Keratinocyte (primary cell): ENCODE data around the gene GAB2. TPM values are rescaled to one million over a fixed set of nuclear protein-coding genes. Genes with fewer than 3 reads are reported as not detected.

ENCODE experiments used
- DNase-seq: peaks from one replicate; pipeline ENCODE4 v3.0.0-alpha.2; 2011; ENCODE audit warnings: low read depth, missing footprints, low spot score
- FAIRE-seq: peaks from 2 replicates; lab custom pipeline; 2011; peaks lifted over from hg19 to GRCh38; lab: Jason Lieb, UNC
- H2AFZ ChIP-seq: 2 replicates; pipeline ENCODE4 v1.6.0; 2012; ENCODE audit warnings: low read length, control low read depth, inconsistent platforms; ENCODE audit not compliant: control insufficient read depth
- H3K27ac ChIP-seq: 2 replicates; pipeline ENCODE4 v1.5.1; 2011; ENCODE audit warnings: low read length; ENCODE audit not compliant: control insufficient read depth, insufficient read depth
- H3K27me3 ChIP-seq: 3 replicates; pipeline ENCODE4 v1.6.0; 2011; ENCODE audit warnings: low read length; ENCODE audit not compliant: control insufficient read depth, insufficient read depth; ENCODE audit errors: extremely low read depth
- H3K36me3 ChIP-seq, 2 experiments: 2 replicates in 1 of 2; 3 replicates in 1 of 2; pipeline ENCODE4 v1.5.1; 2011; ENCODE audit warnings: low read length in 2 of 2, mild to moderate bottlenecking in 1 of 2; ENCODE audit not compliant: control insufficient read depth in 2 of 2, insufficient read depth in 2 of 2; ENCODE audit errors: extremely low read depth in 1 of 2
- H3K4me1 ChIP-seq: 3 replicates; pipeline ENCODE4 v1.5.1; 2011; ENCODE audit warnings: low read length; ENCODE audit not compliant: control insufficient read depth, insufficient read depth; ENCODE audit errors: extremely low read depth
- H3K4me2 ChIP-seq: 3 replicates; pipeline ENCODE4 v1.6.0; 2011; ENCODE audit warnings: low read depth, low read length; ENCODE audit not compliant: control insufficient read depth, insufficient read depth; ENCODE audit errors: extremely low read depth
- H3K4me3 ChIP-seq, 3 experiments: fragments of 200-600 bp in 1 of 3; sonication (generic) in 1 of 3; 2 replicates in 2 of 3; 3 replicates in 1 of 3; pipeline ENCODE4 v1.5.1; 2011 to 2016; ENCODE audit warnings: low read length in 3 of 3, mild to moderate bottlenecking in 3 of 3, control low read depth in 2 of 3, inconsistent platforms in 1 of 3, low read depth in 1 of 3, mixed read lengths in 1 of 3, mixed run types in 1 of 3, moderate library complexity in 1 of 3; ENCODE audit not compliant: control insufficient read depth in 2 of 3, insufficient read depth in 2 of 3; ENCODE audit errors: extremely low read depth in 1 of 3
- H3K79me2 ChIP-seq: 2 replicates; pipeline ENCODE4 v1.6.0; 2012; ENCODE audit warnings: low read length; ENCODE audit not compliant: control insufficient read depth, insufficient read depth
- H3K9ac ChIP-seq: 3 replicates; pipeline ENCODE4 v1.6.0; 2011; ENCODE audit warnings: low read length; ENCODE audit not compliant: control insufficient read depth, insufficient read depth; ENCODE audit errors: extremely low read depth
- H3K9me1 ChIP-seq: 3 replicates; pipeline ENCODE4 v1.6.0; 2011; ENCODE audit warnings: low read length; ENCODE audit not compliant: control insufficient read depth, insufficient read depth; ENCODE audit errors: extremely low read depth
- H3K9me3 ChIP-seq: 2 replicates; pipeline ENCODE4 v1.5.1; 2012; ENCODE audit warnings: low read depth, low read length; ENCODE audit not compliant: control insufficient read depth
- H4K20me1 ChIP-seq: 3 replicates; pipeline ENCODE4 v1.6.0; 2011; ENCODE audit warnings: low read length; ENCODE audit not compliant: control insufficient read depth, insufficient read depth; ENCODE audit errors: extremely low read depth
- CTCF ChIP-seq, 3 experiments: IDR thresholded peaks in 1 of 3; conservative IDR thresholded peaks in 1 of 3; optimal IDR thresholded peaks in 1 of 3; 2 replicates in 2 of 3; 3 replicates in 1 of 3; pipeline versions ENCODE3 to v1.5.1; 2011; ENCODE audit warnings: low read length in 3 of 3, mild to moderate bottlenecking in 3 of 3, moderate library complexity in 2 of 3, control low read depth in 1 of 3, inconsistent platforms in 1 of 3; ENCODE audit not compliant: insufficient read depth in 2 of 3; ENCODE audit errors: extremely low read depth in 1 of 3
- EZH2 ChIP-seq: IDR thresholded peaks from one replicate; pipeline ENCODE4 v1.6.1; 2012; ENCODE audit warnings: inconsistent platforms, mild to moderate bottlenecking, low read length, moderate library complexity
- dilution Hi-C: fragments of 300-500 bp; cut with MboI; formaldehyde crosslinking; loops from one replicate; pipeline ENCODE4 v1.7.0; 2020; ENCODE audit warnings: low sequenced_read_pairs; ENCODE audit not compliant: extremely low pct_ligation_motif_present
- polyA plus RNA-seq, 5 experiments: library from polyadenylated mRNA; depleted of rRNA in 3 of 5; stranded (reverse) in 3 of 5; stranded (forward) in 1 of 5; unstranded in 1 of 5; fragments of >200 nt; gene quantifications; 1 replicate in 1 of 5; 2 replicates in 3 of 5; 3 replicates in 1 of 5; pipeline versions ENCODE4 v1.2.1 to v1.2.3, GENCODE V29; 2011 to 2012; ENCODE audit warnings: missing spikeins in 2 of 5, low read depth in 1 of 5, low replicate concordance in 1 of 5

The GAB2 gene
- polyA plus RNA-seq, 1 donor (not counting 4 experiments of a cell fraction or from before 2014, with no cell fraction given): 0.68 TPM

- Histone ChIP-seq H3K4me3 (no peak overlapping the region), H3K4me1 (no peaks in the 10 kb centered on the region), H3K79me2 (no peaks in the 10 kb centered on the region), H3K27me3 (no peaks in the 10 kb centered on the region), H3K9me3 (no peaks in the 10 kb centered on the region), H3K27ac (no peak overlapping the region), H3K9me1 (no peaks in the 10 kb centered on the region), H4K20me1 (no peaks in the 10 kb centered on the region), H3K4me2 (no peak overlapping the region), H3K9ac (no peak overlapping the region), H3K36me3 (peaks cover 0 to 4% of the 10 kb centered on the region in 2 experiments), H2AFZ (no peak overlapping the region)
- TF ChIP-seq EZH2 (no peak), CTCF (optimal IDR thresholded peaks at IDR 0.05 in 1 of 3, IDR thresholded peaks at IDR 0.05 in 1 of 3, conservative IDR thresholded peaks at IDR 0.05 in 1 of 3; ENCODE audit: extremely low read depth in 1 of 3, insufficient read depth in 2 of 3, low read length in 3 of 3) (no peak)
- dilution Hi-C loops: no loop called here
- no peak for DNase-seq
- no peak for FAIRE-seq
Observed at GRCh38 chr11:78446210-78446609, 28.6 kb upstream of the GAB2 start.

GRCh38 chr11:78444726-78445125 lies 27.1 kb upstream of the GAB2 start:
- H3K36me3 ChIP-seq: peaks cover 0 to 4% of the 10 kb centered on the region in 2 experiments
- no peak for DNase-seq
- no peak overlapping the region for H3K4me2 ChIP-seq
- H4K20me1 ChIP-seq: no peaks in the 10 kb centered on the region
- no peak overlapping the region for H3K27ac ChIP-seq
- H3K9me3 ChIP-seq: no peaks in the 10 kb centered on the region
- no peak overlapping the region for H3K9ac ChIP-seq
- no peaks in the 10 kb centered on the region for H3K9me1 ChIP-seq
- no peaks in the 10 kb centered on the region for H3K79me2 ChIP-seq
- H3K4me1 ChIP-seq: no peaks in the 10 kb centered on the region
- dilution Hi-C loops: no loop called here
- no peaks in the 10 kb centered on the region for H3K27me3 ChIP-seq
- H3K4me3 ChIP-seq: no peak overlapping the region
- no peak for TF ChIP-seq CTCF (optimal IDR thresholded peaks at IDR 0.05 in 1 of 3, IDR thresholded peaks at IDR 0.05 in 1 of 3, conservative IDR thresholded peaks at IDR 0.05 in 1 of 3; ENCODE audit: extremely low read depth in 1 of 3, insufficient read depth in 2 of 3, low read length in 3 of 3)
- no peak overlapping the region for H2AFZ ChIP-seq
- FAIRE-seq: no peak
